Right atrium auricular region (tissue), 2 donors: ENCODE measurements around the gene KIF3A. TPM values are rescaled to one million over a fixed set of nuclear protein-coding genes. Genes with fewer than 3 reads are reported as not detected.
A peak's percentile ranks its signal among the peaks of the same experiment; 100 is the strongest.

Experiments used
- DNase-seq: peaks from one replicate; pipeline ENCODE4 v3.0.0-alpha.2; 2019; ENCODE audit warnings: low spot score
- H3K27ac ChIP-seq, 2 donors: fragments of 200-600 bp; sonication (generic); 1 replicate in 1 of 2; 2 replicates in 1 of 2; pipeline ENCODE4 v1.5.1; 2016 to 2019
- H3K27me3 ChIP-seq, 2 donors: fragments of 200-600 bp; sonication (generic); one replicate each; pipeline versions ENCODE4 v1.5.1 to v1.6.0; 2017 to 2019
- H3K36me3 ChIP-seq: fragments of 200-600 bp; sonication (generic); one replicate; pipeline ENCODE4 v1.5.1; 2016
- H3K4me1 ChIP-seq, 2 donors: fragments of 200-600 bp; sonication (generic); one replicate each; pipeline versions ENCODE4 v1.5.1 to v1.6.0; 2017 to 2019
- H3K4me3 ChIP-seq, 2 donors: fragments of 200-600 bp; sonication (generic); 1 replicate in 1 of 2; 2 replicates in 1 of 2; pipeline ENCODE4 v1.5.1; 2017 to 2019; ENCODE audit warnings: mild to moderate bottlenecking in 1 of 2, moderate library complexity in 1 of 2
- H3K9me3 ChIP-seq, 2 donors: fragments of 200-600 bp; sonication (generic); one replicate each; pipeline ENCODE4 v1.5.1; 2019
- total RNA-seq, 2 donors: library from RNA; depleted of rRNA; stranded (reverse); fragments of >200 nt; gene quantifications; one replicate each; pipeline ENCODE4 v1.1.0, GENCODE V29; 2016
- TF ChIP-seq, protein P1 (sequence below), 2 donors: fragments of 200-600 bp; sonication (generic); IDR thresholded peaks; one replicate each; pipeline ENCODE4 v1.5.1; 2019; ENCODE audit warnings: antibody characterized with exemption in 2 of 2

KIF3A gene
- total RNA-seq, 2 donors from 2014 or later = 5.6 to 7.2 TPM

DNA sequence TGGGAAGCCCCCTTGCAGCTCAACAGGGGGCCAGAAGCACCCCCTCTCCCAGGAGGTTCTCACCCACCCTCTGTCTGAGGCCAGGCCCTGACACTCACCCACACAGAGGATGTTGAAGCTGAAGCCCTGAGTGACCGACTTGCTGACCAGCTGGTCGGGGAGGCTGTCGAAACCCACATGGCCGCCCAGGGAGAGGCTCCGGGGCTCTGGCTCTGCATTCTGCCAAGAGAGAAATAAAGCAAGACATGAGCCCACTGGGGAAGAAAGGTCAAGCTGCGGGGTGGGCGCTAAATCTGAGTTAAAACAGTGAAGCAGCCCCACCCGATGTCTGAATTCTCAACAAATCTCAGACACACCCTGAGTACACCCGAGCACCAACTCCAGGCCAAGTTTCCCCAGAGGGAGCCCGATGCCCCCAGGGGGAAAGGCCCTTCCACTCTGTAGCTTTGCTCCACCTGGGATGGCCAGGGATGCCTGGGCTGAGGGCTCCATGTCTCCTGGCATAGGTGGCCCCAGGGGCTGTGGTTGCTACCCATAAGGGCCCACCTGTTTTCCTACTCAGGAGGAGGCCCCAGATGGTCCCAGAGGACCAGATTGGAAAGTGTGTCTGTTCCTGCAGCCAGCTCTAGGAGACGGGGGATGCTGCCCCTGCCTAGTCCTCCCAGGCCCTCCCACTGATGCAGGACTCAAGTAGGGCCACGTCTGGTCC lies 28.1 kb upstream of the KIF3A start:
- Histone ChIP-seq H3K27ac (peak overlapping the region in 1 of 2 donors; percentile 24), H3K4me3 (no peak overlapping the region), H3K27me3 (no peaks in the 10 kb centered on the region), H3K4me1 (peaks cover 0 to 26% of the 10 kb centered on the region in 2 donors), H3K9me3 (no peaks in the 10 kb centered on the region), H3K36me3 (peaks cover 48% of the 10 kb centered on the region)
- TF ChIP-seq, protein P1, sequence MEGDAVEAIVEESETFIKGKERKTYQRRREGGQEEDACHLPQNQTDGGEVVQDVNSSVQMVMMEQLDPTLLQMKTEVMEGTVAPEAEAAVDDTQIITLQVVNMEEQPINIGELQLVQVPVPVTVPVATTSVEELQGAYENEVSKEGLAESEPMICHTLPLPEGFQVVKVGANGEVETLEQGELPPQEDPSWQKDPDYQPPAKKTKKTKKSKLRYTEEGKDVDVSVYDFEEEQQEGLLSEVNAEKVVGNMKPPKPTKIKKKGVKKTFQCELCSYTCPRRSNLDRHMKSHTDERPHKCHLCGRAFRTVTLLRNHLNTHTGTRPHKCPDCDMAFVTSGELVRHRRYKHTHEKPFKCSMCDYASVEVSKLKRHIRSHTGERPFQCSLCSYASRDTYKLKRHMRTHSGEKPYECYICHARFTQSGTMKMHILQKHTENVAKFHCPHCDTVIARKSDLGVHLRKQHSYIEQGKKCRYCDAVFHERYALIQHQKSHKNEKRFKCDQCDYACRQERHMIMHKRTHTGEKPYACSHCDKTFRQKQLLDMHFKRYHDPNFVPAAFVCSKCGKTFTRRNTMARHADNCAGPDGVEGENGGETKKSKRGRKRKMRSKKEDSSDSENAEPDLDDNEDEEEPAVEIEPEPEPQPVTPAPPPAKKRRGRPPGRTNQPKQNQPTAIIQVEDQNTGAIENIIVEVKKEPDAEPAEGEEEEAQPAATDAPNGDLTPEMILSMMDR (IDR thresholded peaks at IDR 0.05) = no peak
- DNase-seq = no peak

DNA sequence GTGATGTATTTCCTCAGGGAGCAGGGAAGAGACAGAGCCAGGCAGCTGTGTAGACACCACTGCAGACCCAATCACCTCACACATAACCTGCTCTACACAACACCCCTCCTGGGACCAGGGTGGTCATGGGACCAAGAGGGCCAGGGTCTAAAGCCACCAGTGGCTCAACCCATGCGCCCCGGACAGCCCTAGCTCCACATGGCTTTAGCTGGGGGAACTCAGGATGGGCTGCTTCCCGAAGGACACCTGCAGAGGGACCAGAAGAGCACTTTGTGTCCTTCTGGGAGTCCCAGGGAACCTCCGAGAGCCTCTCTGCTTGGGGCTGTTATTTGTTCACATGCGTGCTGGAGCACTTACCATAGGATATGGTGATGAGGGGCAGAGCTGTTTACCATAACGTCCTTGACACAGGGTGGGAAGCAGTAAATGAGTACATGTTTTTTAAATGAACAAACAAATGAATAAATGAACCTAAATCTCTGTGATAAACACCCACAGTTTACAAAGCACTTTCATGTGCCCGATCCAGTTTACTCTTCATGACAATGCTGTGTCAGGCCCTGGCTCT lies 27.4 kb upstream of the KIF3A start:
- Histone ChIP-seq H3K9me3 (no peaks in the 10 kb centered on the region), H3K4me1 (peaks cover 0 to 22% of the 10 kb centered on the region in 2 donors), H3K4me3 (no peak overlapping the region), H3K27me3 (no peaks in the 10 kb centered on the region), H3K36me3 (peaks cover 55% of the 10 kb centered on the region), H3K27ac (no peak overlapping the region)
- DNase-seq = no peak
- TF ChIP-seq, protein P1 (IDR thresholded peaks at IDR 0.05) = no peak

DNA sequence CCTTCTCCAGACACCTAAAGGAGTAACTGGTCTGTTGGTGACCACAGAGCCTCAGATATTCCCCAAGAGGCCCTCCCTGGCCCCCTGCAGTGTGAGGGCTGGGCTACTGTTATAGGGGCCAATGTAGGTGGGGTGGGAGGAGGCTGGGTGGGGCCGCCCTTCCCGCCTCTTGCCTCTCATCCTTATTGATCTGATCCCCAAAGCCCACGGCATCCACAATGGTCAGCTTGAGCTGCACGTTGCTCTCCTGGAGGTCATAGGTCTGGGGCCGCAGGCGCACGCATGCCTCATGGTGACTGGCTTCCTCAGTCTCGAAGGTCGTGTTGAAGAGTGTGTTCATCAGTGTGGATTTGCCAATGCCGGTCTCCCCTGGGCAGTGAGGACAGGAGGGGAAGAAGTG lies 26.7 kb upstream of the KIF3A start:
- H3K27ac ChIP-seq = no peak overlapping the region
- peaks cover 62% of the 10 kb centered on the region for H3K36me3 ChIP-seq
- no peaks in the 10 kb centered on the region for H3K27me3 ChIP-seq
- DNase-seq = peak; percentile 51
- H3K4me3 ChIP-seq = no peak overlapping the region
- TF ChIP-seq, protein P1 (IDR thresholded peaks at IDR 0.05) = no peak
- peaks cover 0 to 22% of the 10 kb centered on the region in 2 donors for H3K4me1 ChIP-seq
- H3K9me3 ChIP-seq = no peaks in the 10 kb centered on the region

DNA sequence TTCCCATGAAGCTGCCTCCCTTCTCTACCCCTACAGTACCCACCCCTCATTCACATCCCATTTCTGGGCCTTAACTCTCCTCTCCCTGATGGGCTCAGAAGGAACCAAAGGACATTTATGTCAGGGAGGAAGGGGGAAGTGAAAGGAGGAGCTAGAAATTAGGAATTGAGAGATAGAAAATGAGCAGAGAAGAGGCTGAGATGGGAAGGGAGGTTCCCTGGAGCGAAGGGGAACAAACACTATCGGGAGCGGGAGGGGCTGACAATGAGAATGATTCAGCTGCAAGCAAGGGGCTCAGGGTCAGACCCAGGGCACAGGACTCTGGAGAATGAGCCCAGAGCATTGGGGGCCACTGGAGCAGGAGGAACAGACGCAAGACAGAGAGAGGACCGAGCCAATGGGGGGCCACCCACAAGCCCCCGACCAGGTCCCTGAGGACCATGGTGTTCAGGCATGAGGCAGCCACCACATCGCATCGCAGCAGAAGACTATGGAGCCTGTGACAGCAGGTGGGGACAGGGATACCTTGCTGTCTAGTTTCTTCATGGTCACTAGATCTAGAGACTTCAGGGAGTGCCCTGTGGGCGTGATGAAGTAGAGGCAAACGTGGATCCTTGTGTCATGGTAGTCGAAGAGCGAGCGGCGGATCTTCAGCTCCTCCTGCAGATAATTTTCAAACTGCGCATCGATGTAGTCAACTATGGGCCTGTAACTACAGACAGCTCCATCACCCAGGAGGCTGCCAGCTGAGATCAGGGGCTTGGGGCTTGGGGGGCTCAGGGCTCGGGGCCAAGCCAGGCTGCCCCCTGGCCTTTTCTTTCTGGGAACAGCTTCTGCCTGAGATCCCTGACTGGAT lies 26.1 kb upstream of the KIF3A start:
- DNase-seq = peak; percentile 42
- Histone ChIP-seq H3K9me3 (no peaks in the 10 kb centered on the region), H3K27me3 (no peaks in the 10 kb centered on the region), H3K4me3 (no peak overlapping the region), H3K4me1 (peaks cover 0 to 21% of the 10 kb centered on the region in 2 donors), H3K27ac (no peak overlapping the region), H3K36me3 (peaks cover 68% of the 10 kb centered on the region)
- TF ChIP-seq, protein P1 (IDR thresholded peaks at IDR 0.05) = no peak

DNA sequence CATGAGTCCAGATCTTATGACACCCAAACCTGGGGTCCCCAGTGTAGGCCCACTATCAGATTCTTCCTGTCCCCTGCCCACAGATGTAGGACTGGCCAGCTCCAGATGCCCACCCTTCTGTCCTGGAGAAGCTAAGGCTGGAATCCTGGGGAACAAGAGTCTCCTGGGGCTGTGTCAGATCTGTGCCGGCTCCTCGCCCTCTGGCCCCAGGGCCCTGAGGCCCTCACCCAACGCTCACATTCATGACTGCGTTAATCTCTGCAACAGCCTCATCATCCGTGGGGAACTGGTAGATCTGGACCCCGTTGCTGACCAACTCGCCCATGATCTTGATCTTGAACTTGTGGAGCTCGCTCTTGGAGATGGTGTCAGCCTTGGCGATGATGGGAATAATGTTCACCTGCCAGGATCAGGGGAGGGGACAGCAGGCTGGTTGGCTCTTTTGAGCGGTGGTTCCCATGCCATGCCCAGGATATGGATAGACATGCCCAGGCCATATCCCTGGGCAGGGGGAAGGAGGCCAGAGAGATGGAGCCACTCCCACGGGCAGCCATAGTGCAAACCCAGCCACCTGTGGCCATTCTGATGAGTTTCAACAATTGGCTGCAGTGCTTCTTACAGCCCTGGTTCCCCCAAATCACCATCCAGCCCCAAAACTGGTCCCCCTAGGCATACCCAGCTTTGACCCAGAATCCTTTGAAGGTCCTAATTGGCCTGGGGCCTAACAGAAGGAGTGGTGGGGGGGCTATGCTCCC lies 25.1 kb upstream of the KIF3A start:
- DNase-seq = peak; percentile 46
- TF ChIP-seq, protein P1 (IDR thresholded peaks at IDR 0.05) = no peak
- Histone ChIP-seq H3K9me3 (no peaks in the 10 kb centered on the region), H3K27ac (no peak overlapping the region), H3K4me1 (peaks cover 0 to 11% of the 10 kb centered on the region in 2 donors), H3K36me3 (peaks cover 77% of the 10 kb centered on the region), H3K27me3 (no peaks in the 10 kb centered on the region), H3K4me3 (no peak overlapping the region)
